ENCODE measurements around the gene BET1. TPM values are rescaled to one million over a fixed set of nuclear protein-coding genes. Genes with fewer than 3 reads are reported as not detected.

Gene BET1
- total RNA-seq, 1 donor from 2014 or later, result 34.3 TPM

DNA sequence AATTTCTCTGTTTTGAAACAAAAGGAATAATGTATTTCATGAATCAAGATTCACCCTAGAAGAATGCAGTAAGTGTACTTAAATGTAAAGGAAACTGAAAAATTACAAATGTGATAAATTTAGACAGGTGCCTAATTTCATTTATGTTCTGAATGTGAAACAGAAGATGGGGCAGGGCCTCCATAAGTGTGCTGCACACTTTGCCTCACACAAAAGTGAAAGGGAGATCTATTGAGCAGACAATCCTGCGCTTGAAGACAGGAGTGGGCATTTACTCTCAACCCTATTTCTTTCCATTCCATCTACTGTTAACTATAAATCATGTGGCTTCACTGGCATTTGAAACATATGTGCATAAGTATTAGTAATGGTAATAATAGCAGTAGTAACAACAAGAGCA lies 46.4 kb downstream of the BET1 start:
- DNase-seq, result no peak

DNA sequence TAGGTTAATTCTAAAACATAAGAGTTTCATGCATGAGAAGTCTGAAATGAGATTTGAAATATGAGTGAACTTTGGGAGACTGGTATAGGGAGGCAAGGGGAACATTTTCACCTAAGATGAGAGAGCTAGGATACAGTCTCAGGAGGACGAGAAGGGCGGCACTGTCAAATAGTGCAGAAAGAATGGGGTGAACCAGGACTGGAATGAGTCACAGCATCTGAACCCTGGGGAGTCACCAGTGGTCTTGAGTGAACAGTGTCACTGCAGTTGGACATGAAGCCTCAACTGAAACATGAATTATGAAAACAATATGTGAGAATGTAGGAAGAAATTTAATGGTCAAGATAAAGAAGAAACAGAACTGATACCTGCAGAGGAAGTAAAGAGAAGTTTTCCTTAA lies 48.9 kb downstream of the BET1 start:
- DNase-seq, result no peak

DNA sequence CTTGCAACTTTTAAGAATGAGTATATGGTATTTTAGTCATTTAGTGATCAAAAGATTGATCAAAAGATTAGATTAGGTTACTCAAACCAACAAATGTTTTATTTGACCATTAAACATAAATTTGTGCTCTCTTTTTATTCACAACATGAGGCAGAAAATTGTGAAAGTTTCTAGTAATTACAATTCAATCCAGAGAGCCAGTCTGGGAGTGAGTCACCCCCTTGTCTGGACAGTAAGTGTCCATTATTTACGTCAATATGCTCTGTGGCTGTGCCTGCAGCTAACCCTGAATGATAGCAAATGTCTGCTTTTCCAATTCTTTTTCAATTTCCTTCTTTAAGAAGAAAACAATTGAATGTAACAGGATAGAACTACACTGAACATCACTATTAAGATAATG lies 54.7 kb downstream of the BET1 start:
- no peak for DNase-seq

DNA sequence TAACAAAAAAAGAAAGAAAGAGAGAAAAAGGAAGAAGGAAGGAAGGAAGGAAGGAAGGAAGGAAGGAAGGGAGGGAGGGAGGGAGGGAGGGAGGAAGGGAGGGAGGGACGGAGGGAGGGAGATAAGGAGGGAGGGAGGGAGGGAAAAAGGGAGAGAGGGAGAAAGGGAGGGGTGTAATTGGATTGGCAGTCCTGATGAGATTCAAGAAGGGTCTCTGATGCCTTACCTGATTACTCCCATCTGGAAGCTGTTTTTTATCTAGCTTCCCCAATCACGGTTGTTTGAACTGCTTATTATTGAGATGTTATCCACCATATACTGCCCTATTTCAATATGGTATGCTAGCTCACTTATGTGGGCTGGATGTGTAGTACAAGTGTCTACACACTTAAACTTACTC lies 55.3 kb downstream of the BET1 start:
- DNase-seq, result no peak

DNA sequence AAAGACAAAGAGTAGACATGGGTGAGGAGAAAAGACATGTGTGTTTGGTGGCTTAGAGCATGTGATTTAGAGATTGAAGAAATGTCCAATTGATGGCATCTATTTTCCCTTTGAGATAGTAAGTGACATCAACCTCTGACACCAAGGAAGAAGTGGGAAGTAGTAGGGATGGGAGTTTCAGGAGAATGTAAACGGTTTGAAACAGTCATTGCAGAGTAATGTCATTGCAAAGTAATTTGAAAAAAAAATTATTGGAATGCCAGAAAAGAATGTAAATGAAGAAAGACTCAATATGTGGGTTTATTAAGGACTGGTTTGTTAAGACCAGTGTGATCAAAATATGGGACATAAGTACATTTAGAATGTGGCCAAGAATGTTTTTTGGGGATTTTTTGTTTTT lies 56.0 kb downstream of the BET1 start:
- DNase-seq, result no peak

DNA sequence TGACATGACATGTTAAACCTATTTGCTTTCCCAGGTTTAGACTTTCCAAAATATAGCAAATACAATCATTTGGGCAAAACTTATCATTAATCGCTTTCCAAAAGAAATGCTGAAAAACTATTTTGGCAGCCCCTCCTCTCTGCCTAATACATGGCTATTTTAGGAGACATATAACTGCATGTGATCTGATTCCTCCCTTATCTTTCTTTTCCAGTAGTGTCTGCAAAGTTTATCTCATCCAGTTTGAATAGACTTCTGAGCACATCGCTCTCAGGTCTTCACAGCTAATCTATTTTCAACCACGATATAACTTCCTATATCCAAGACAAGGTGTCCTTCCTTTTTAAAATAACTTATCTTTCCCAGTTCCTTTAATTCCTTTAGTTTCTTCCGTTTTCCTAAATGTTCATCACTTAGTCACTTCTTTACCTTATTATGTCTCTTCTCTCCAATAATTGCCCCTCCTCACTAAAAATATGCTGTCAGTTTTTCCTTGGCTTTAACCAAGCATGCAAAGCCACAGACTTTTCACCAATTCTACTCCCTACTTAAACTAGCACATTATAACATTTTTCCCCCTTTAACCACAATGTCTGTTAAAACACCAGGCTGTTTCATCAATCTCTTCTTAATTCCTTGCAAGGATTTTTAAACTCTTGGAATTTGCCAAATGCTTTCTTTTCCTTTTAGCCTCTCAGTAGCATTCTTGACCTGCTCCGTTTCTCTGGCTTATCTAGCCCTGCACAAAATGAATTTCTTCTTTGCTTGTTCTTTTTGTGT lies 58.2 kb downstream of the BET1 start:
- DNase-seq, result no peak

DNA sequence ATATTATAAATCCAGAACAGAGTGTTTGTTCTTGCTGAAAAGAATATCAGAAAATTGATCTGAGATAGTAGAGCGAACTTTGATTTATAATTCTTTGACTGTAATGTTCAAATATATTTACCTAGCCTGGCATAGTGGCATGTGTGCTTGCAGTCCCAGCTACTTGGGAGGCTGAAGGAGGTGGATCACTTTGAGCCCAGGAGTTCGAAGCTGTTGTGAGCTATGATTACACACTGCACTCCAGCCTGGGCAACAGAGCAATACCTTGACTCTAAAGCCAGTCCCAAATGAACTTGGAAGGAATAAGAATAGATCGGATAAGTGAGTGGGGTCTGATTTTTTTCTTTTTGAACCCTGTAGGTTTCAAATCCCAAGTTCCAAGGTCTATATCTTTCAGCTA lies 59.1 kb downstream of the BET1 start:
- no peak for DNase-seq

DNA sequence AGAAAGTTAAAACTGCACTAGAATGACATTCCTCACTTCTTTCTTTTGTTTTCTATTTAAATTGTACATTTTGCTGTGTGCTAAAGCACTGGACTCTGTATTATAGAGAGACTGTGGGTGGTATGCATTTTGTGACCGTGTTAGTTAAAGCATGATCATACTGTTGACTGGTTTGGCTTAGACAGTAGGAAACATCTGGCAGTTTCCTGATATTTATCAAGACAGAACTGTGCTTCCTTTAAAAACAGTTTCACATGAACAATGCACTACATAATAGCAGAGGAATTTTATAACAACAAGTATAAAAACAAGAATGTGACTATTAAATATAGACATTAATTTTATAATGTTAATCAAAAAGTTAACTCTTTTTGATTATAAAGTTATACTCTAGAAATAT lies 59.5 kb downstream of the BET1 start:
- no peak for DNase-seq

DNA sequence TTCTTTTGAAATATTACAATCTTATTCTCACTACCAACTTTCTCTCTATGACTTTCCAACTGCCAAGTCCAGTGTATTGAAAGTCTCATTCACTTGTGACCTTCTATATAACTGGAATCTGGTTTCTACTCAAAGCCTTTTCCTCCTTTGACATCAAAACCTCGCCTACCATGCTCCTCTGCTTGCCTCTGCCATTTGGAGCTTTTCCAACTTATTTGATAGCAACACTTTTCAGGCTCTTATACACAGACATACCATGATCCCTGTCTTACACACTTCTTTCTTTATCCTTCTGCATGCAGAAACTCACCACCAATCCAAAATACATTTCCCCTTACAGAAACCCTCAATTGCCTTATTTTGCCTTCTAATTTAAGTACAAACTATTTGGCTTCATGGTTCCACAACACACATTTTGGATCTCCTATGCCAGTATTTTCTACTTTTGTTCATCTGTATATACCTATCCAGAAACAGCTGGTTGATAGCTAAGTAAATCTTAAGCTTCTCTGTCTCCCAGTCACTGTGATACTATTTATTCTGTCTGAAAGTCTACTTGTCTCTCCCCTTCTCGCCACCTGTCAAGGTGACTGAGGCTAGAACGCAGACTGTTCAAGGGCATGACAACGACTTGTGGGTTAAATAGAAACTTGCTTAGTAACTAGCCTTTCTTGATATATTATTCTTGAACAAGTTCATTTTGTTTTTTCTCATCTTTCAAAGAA lies 60.2 kb downstream of the BET1 start:
- no peak for DNase-seq

Other genes with a start within 250 kb of the BET1 start
- gene TFPI2, start 113.6 kb downstream of the BET1 start, total RNA-seq, result 2.6 TPM
- not detected for gene GNGT1, start 97.8 kb downstream of the BET1 start, total RNA-seq
- gene GNG11, start 82.6 kb downstream of the BET1 start, total RNA-seq, result 31.6 TPM